GM12878 (cell line): Measurements from ENCODE around the gene ULBP2. TPM values are rescaled to one million over a fixed set of nuclear protein-coding genes. Genes with fewer than 3 reads are reported as not detected.

ENCODE experiments used
- ATAC-seq: fragments of 200-7000 bp; cut with Tn5 transposase; 3 replicates; pipeline ENCODE4 v1.9.1; 2020; ENCODE audit warnings: mild to moderate bottlenecking, moderate library complexity
- BruUV-seq: library from RNA; stranded (reverse); fragments of 400-500 nt; replicated peaks from 2 replicates; lab custom pipeline; 2021; lab: Mats Ljungman, UMichigan
- CTCF ChIA-PET: fragments of 300-600 bp; sonication (Branson Sonifier 250); formaldehyde crosslinking; extraction: SDS; loops from one replicate; lab custom pipeline; 2021; ENCODE audit warnings: inconsistent platforms; lab: Yijun Ruan, JAX
- POLR2A ChIA-PET: fragments of 350-600 bp; formaldehyde crosslinking; extraction: SDS; loops from one replicate; lab custom pipeline; 2021; ENCODE audit warnings: inconsistent platforms; lab: Charles Lee
- RAD21 ChIA-PET: fragments of 300-600 bp; sonication (Branson Sonifier 250); formaldehyde crosslinking; loops from one replicate; lab custom pipeline; 2023; ENCODE audit warnings: antibody characterized with exemption; ENCODE audit not compliant: unreplicated experiment; lab: Charles Lee
- SMC1A ChIA-PET: fragments of 300-600 bp; sonication (Branson Sonifier 250); formaldehyde crosslinking; loops from one replicate; lab custom pipeline; 2023; ENCODE audit not compliant: unreplicated experiment, uncharacterized antibody; lab: Charles Lee
- DNase-seq: peaks from one replicate; pipeline ENCODE4 v3.0.0-alpha.2; 2011; ENCODE audit warnings: low read depth, low spot score
- FAIRE-seq: peaks from 3 replicates; lab custom pipeline; 2011; peaks lifted over from hg19 to GRCh38; lab: Jason Lieb, UNC
- H2AFZ ChIP-seq: 2 replicates; pipeline ENCODE4 v1.6.0; 2011; ENCODE audit warnings: low read depth, low read length, control low read depth; ENCODE audit not compliant: control insufficient read depth
- H3K27ac ChIP-seq: 2 replicates; pipeline ENCODE4 v1.5.1; 2011; ENCODE audit warnings: control low read depth; ENCODE audit not compliant: control insufficient read depth, insufficient read depth
- H3K27me3 ChIP-seq, 2 experiments: replicated peaks in 1 of 2; 2 replicates each; pipeline versions ENCODE4 v1.6.0 to v1.6.1; 2011; ENCODE audit warnings: low read length in 1 of 2; ENCODE audit not compliant: control insufficient read depth in 2 of 2, insufficient read depth in 2 of 2
- H3K36me3 ChIP-seq, 2 experiments: 2 replicates each; pipeline ENCODE4 v1.5.1; 2011; ENCODE audit warnings: low read length in 1 of 2; ENCODE audit not compliant: control insufficient read depth in 2 of 2, insufficient read depth in 2 of 2
- H3K4me1 ChIP-seq: 2 replicates; pipeline ENCODE4 v1.6.1; 2011; ENCODE audit warnings: mild to moderate bottlenecking, low read length, moderate library complexity, mixed read lengths; ENCODE audit not compliant: control insufficient read depth, insufficient read depth
- H3K4me2 ChIP-seq: 2 replicates; pipeline ENCODE4 v1.6.0; 2011; ENCODE audit warnings: control low read depth; ENCODE audit not compliant: control insufficient read depth, insufficient read depth
- H3K4me3 ChIP-seq: fragments of 200-600 bp; sonication (generic); 2 replicates; pipeline ENCODE4 v1.5.1; 2016
- H3K79me2 ChIP-seq: 2 replicates; pipeline ENCODE4 v1.6.0; 2011; ENCODE audit warnings: low read length; ENCODE audit not compliant: control insufficient read depth, insufficient read depth
- H3K9ac ChIP-seq: 2 replicates; pipeline ENCODE4 v1.8.0; 2011; ENCODE audit warnings: low read length, control low read depth, mixed read lengths; ENCODE audit not compliant: control insufficient read depth, insufficient read depth
- H3K9me3 ChIP-seq: replicated peaks from 3 replicates; pipeline ENCODE4 v1.5.1; 2011; ENCODE audit warnings: mild to moderate bottlenecking, low read length; ENCODE audit not compliant: control insufficient read depth, insufficient read depth
- H4K20me1 ChIP-seq: 2 replicates; pipeline ENCODE4 v1.6.0; 2011; ENCODE audit not compliant: control insufficient read depth, insufficient read depth
- CHD2 ChIP-seq: IDR thresholded peaks from 2 replicates; pipeline ENCODE4 v1.6.1; 2011; ENCODE audit warnings: low read depth, low read length, improper control_type of control experiment, borderline replicate concordance
- EGR1 ChIP-seq, 2 experiments: IDR thresholded peaks; 1 replicate in 1 of 2; 2 replicates in 1 of 2; pipeline ENCODE4 v1.6.1; 2011 to 2012; ENCODE audit warnings: low read depth in 2 of 2, low read length in 2 of 2, borderline replicate concordance in 1 of 2, mild to moderate bottlenecking in 1 of 2, moderate library complexity in 1 of 2
- EP300 ChIP-seq, 2 experiments: fragments of 150-350 bp in 1 of 2; IDR thresholded peaks; 2 replicates each; pipeline ENCODE4 v1.6.1; 2011 to 2012; ENCODE audit warnings: low read depth in 2 of 2, low read length in 2 of 2, borderline replicate concordance in 1 of 2, improper control_type of control experiment in 1 of 2, inconsistent platforms in 1 of 2; ENCODE audit not compliant: control insufficient read depth in 1 of 2
- NR2C2 ChIP-seq: IDR thresholded peaks from 2 replicates; pipeline ENCODE4 v1.6.1; 2011; ENCODE audit warnings: borderline replicate concordance, low read depth; ENCODE audit not compliant: control insufficient read depth, insufficient read length
- NR2F1 ChIP-seq: fragments of 450-650 bp; conservative IDR thresholded peaks from 2 replicates; pipeline ENCODE4 v1.6.1; 2017; ENCODE audit warnings: mild to moderate bottlenecking
- POU2F2 ChIP-seq: IDR thresholded peaks from 3 replicates; pipeline ENCODE4 v1.6.1; 2011; ENCODE audit warnings: low read depth, mild to moderate bottlenecking, low read length, borderline replicate concordance
- RAD21 ChIP-seq: IDR thresholded peaks from 2 replicates; pipeline ENCODE4 v1.6.1; 2011; ENCODE audit warnings: mild to moderate bottlenecking, low read depth, low read length, moderate library complexity; ENCODE audit not compliant: insufficient read depth
- RCOR1 ChIP-seq: conservative IDR thresholded peaks from 2 replicates; pipeline ENCODE4 v1.6.1; 2012; ENCODE audit warnings: low read depth, low read length, improper control_type of control experiment
- SMAD5 ChIP-seq: IDR thresholded peaks from 2 replicates; pipeline ENCODE4 v1.6.1; 2016; ENCODE audit warnings: antibody characterized with exemption, low read depth
- WRNIP1 ChIP-seq: IDR thresholded peaks from 2 replicates; pipeline ENCODE4 v1.6.1; 2011; ENCODE audit warnings: low read depth, low read length, improper control_type of control experiment, borderline replicate concordance
- ZNF24 ChIP-seq: fragments of 450-650 bp; IDR thresholded peaks from 2 replicates; pipeline ENCODE4 v1.6.1; 2017; ENCODE audit warnings: antibody characterized with exemption, mild to moderate bottlenecking
- WGBS: methylation state at CpG from one replicate; pipeline ENCODE4 v1.1.6; 2016; ENCODE audit warnings: low lambda C conversion rate; ENCODE audit not compliant: insufficient replicate concordance, insufficient coverage; ENCODE audit errors: missing lambda C conversion rate; 5-methylcytosine and 5-hydroxymethylcytosine counted together
- in situ Hi-C: fragments of 300-500 bp; cut with MboI; formaldehyde crosslinking; loops from 9 replicates; pipeline ENCODE4 v1.14.3; 2018; ENCODE audit warnings: mixed read lengths
- intact Hi-C: fragments of 100-400 bp; cut with micrococcal nuclease; formaldehyde crosslinking; loops from one replicate; pipeline ENCODE4 v1.14.2; 2022; ENCODE audit not compliant: unreplicated experiment
- polyA plus RNA-seq, 11 experiments: library from polyadenylated mRNA; depleted of rRNA in 4 of 11; unstranded in 6 of 11; stranded (reverse) in 5 of 11; fragments of >200 nt; fragmentation: Nextera tagmentation in 4 of 11; fragmentation: Illumina TruSeq in 1 of 11; extraction: Ambion mirVana in 4 of 11; extraction: Trizol in 1 of 11; gene quantifications; 1 replicate in 1 of 11; 2 replicates in 10 of 11; pipeline versions ENCODE4 v1.2.1 to v1.2.3, GENCODE V29; 2011 to 2016; ENCODE audit warnings: inconsistent platforms in 2 of 11, missing spikeins in 2 of 11, low read depth in 1 of 11
- total RNA-seq, 4 experiments: library from RNA; depleted of rRNA in 3 of 4; stranded (reverse); fragments of >200 nt in 3 of 4; fragmentation: Illumina TruSeq in 1 of 4; extraction: Trizol in 1 of 4; gene quantifications; 2 replicates each; pipeline versions ENCODE4 v1.2.1 to v1.2.3, GENCODE V29; 2013 to 2021
- TF ChIP-seq, protein P1 (sequence below): fragments of 450-650 bp; formaldehyde crosslinking; IDR thresholded peaks from 2 replicates; pipeline ENCODE4 v1.5.0; 2022; ENCODE audit warnings: mild to moderate bottlenecking, missing genetic modification characterization
- TF ChIP-seq, protein P2 (sequence below): IDR thresholded peaks from 2 replicates; pipeline ENCODE4 v1.6.1; 2011; ENCODE audit warnings: mild to moderate bottlenecking, low read depth, low read length, moderate library complexity; ENCODE audit not compliant: insufficient replicate concordance
- TF ChIP-seq, protein P3 (sequence below): IDR thresholded peaks from 2 replicates; pipeline ENCODE4 v1.6.1; 2011; ENCODE audit warnings: low read depth, low read length, improper control_type of control experiment, borderline replicate concordance

The ULBP2 gene
- total and polyA plus RNA-seq, 10 of the 15 experiments (the other 5 are each of a cell fraction or from before 2014, with no cell fraction given) = 0.16 to 2.5 (median 0.22) TPM; not detected in 3

DNA sequence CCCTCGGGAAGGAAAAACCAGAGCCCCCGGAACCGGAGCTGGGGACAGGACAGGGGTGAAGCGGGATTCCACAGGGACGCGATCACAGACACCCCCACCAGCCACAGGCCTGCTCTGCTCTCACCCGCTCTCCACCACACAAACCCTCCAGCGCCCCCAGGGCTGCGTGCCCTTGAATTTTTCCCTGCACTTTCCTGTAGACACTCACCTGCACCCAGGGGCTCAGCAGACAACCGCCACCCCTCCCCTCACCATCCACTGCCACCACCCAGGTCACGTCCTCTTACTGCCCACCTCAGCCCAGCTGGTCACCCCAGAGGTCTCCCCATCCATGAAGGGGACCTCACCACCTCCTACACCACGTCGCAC lies 631 bp downstream of the ULBP2 start:
- Histone ChIP-seq H3K27ac (no peak overlapping the region), H3K27me3 (peaks cover 5 to 6% of the 10 kb centered on the region in 2 experiments; a peak in 3 of 4 replicates), H3K36me3 (no peaks in the 10 kb centered on the region), H3K4me3 (no peak overlapping the region), H3K79me2 (no peaks in the 10 kb centered on the region), H3K4me1 (peaks cover 16% of the 10 kb centered on the region), H4K20me1 (no peaks in the 10 kb centered on the region; the same call in 1 of the 2 replicates), H3K4me2 (peak overlapping the region; percentile 69; the same call in 1 of the 2 replicates), H3K9me3 (no peaks in the 10 kb centered on the region; the same call in 2 of the 3 replicates), H3K9ac (no peak overlapping the region), H2AFZ (no peak overlapping the region)
- POLR2A ChIA-PET = no interaction called here
- ATAC-seq = no peak
- no TSS peak for BruUV-seq
- intact Hi-C loops (no loop called here), in situ Hi-C loops (no loop called here)
- SMC1A ChIA-PET = no interaction called here
- CTCF ChIA-PET = no interaction called here
- RAD21 ChIA-PET = no interaction called here
- DNase-seq = no peak
- FAIRE-seq = no peak
- WGBS = 12% methylated on average over 9 of the region's 13 CpGs
- TF ChIP-seq RCOR1 = no peak
- TF ChIP-seq, protein P1, sequence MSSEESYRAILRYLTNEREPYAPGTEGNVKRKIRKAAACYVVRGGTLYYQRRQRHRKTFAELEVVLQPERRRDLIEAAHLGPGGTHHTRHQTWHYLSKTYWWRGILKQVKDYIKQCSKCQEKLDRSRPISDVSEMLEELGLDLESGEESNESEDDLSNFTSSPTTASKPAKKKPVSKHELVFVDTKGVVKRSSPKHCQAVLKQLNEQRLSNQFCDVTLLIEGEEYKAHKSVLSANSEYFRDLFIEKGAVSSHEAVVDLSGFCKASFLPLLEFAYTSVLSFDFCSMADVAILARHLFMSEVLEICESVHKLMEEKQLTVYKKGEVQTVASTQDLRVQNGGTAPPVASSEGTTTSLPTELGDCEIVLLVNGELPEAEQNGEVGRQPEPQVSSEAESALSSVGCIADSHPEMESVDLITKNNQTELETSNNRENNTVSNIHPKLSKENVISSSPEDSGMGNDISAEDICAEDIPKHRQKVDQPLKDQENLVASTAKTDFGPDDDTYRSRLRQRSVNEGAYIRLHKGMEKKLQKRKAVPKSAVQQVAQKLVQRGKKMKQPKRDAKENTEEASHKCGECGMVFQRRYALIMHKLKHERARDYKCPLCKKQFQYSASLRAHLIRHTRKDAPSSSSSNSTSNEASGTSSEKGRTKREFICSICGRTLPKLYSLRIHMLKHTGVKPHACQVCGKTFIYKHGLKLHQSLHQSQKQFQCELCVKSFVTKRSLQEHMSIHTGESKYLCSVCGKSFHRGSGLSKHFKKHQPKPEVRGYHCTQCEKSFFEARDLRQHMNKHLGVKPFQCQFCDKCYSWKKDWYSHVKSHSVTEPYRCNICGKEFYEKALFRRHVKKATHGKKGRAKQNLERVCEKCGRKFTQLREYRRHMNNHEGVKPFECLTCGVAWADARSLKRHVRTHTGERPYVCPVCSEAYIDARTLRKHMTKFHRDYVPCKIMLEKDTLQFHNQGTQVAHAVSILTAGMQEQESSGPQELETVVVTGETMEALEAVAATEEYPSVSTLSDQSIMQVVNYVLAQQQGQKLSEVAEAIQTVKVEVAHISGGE (CRISPR knock-in tag) = no peak
- TF ChIP-seq, protein P2, sequence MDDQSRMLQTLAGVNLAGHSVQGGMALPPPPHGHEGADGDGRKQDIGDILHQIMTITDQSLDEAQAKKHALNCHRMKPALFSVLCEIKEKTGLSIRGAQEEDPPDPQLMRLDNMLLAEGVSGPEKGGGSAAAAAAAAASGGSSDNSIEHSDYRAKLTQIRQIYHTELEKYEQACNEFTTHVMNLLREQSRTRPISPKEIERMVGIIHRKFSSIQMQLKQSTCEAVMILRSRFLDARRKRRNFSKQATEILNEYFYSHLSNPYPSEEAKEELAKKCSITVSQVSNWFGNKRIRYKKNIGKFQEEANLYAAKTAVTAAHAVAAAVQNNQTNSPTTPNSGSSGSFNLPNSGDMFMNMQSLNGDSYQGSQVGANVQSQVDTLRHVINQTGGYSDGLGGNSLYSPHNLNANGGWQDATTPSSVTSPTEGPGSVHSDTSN = no peak
- no peak for TF ChIP-seq POU2F2
- TF ChIP-seq WRNIP1 = no peak
- no peak for TF ChIP-seq NR2C2
- TF ChIP-seq, protein P3, sequence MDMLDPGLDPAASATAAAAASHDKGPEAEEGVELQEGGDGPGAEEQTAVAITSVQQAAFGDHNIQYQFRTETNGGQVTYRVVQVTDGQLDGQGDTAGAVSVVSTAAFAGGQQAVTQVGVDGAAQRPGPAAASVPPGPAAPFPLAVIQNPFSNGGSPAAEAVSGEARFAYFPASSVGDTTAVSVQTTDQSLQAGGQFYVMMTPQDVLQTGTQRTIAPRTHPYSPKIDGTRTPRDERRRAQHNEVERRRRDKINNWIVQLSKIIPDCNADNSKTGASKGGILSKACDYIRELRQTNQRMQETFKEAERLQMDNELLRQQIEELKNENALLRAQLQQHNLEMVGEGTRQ = no peak
- no peak for TF ChIP-seq ZNF24
- no peak for TF ChIP-seq RAD21
- TF ChIP-seq NR2F1 = no peak
- no peak for TF ChIP-seq EP300 (IDR thresholded peaks at IDR 0.05; ENCODE audit: borderline replicate concordance in 1 of 2, control insufficient read depth in 1 of 2, low read depth in 2 of 2, low read length in 2 of 2)
- TF ChIP-seq CHD2 = no peak
- TF ChIP-seq SMAD5 = no peak
- no peak for TF ChIP-seq EGR1 (IDR thresholded peaks at IDR 0.05; ENCODE audit: borderline replicate concordance in 1 of 2, low read depth in 2 of 2, low read length in 2 of 2)
